HepG2 (cell line): ENCODE measurements around the gene PRXL2B. TPM values are rescaled to one million over a fixed set of nuclear protein-coding genes. Genes with fewer than 3 reads are reported as not detected.

ENCODE experiments used
- ARNTL ChIP-seq: sonication (generic); formaldehyde crosslinking; IDR thresholded peaks from 2 replicates; pipeline ENCODE4 v1.4.0; 2020; ENCODE audit warnings: mild to moderate bottlenecking, missing genetic modification reagents
- BRCA1 ChIP-seq: sonication (generic); formaldehyde crosslinking; IDR thresholded peaks from 2 replicates; pipeline ENCODE4 v1.4.0; 2020; ENCODE audit warnings: missing genetic modification reagents
- BRD4 ChIP-seq: sonication (generic); formaldehyde crosslinking; IDR thresholded peaks from 2 replicates; pipeline ENCODE4 v1.4.0; 2020; ENCODE audit warnings: missing genetic modification reagents
- EHMT2 ChIP-seq: fragments of 200-600 bp; sonication (generic); IDR thresholded peaks from 2 replicates; pipeline ENCODE4 v1.7.0; 2017; ENCODE audit warnings: antibody characterized with exemption, low read depth, low read length, borderline replicate concordance
- GATA4 ChIP-seq: sonication (generic); IDR thresholded peaks from 2 replicates; pipeline ENCODE4 v1.6.1; 2016; ENCODE audit warnings: antibody characterized with exemption, low read depth, borderline replicate concordance
- ISL2 ChIP-seq: sonication (generic); formaldehyde crosslinking; IDR thresholded peaks from 2 replicates; pipeline ENCODE4 v1.5.0; 2020; ENCODE audit warnings: missing genetic modification reagents
- MAZ ChIP-seq, 2 experiments: sonication (generic) in 1 of 2; formaldehyde crosslinking in 1 of 2; IDR thresholded peaks; 2 replicates each; pipeline versions ENCODE4 v1.5.0 to v1.6.1; 2012 to 2020; ENCODE audit warnings: low read depth in 2 of 2, mild to moderate bottlenecking in 2 of 2, borderline replicate concordance in 1 of 2, improper control_type of control experiment in 1 of 2, low read length in 1 of 2, missing genetic modification reagents in 1 of 2, moderate library complexity in 1 of 2
- NFYB ChIP-seq: sonication (generic); formaldehyde crosslinking; IDR thresholded peaks from 2 replicates; pipeline ENCODE4 v1.4.0; 2020; ENCODE audit warnings: missing genetic modification reagents
- SNAI1 ChIP-seq: sonication (generic); formaldehyde crosslinking; IDR thresholded peaks from 2 replicates; pipeline ENCODE4 v1.5.0; 2020; ENCODE audit warnings: mild to moderate bottlenecking, missing genetic modification reagents, borderline replicate concordance
- TOE1 ChIP-seq: sonication (generic); formaldehyde crosslinking; IDR thresholded peaks from 2 replicates; pipeline ENCODE4 v1.4.0; 2020; ENCODE audit warnings: mild to moderate bottlenecking, missing genetic modification reagents
- ZBTB20 ChIP-seq: sonication (generic); formaldehyde crosslinking; IDR thresholded peaks from 2 replicates; pipeline ENCODE4 v1.8.1; 2023; ENCODE audit warnings: missing genetic modification reagents, low read depth, mild to moderate bottlenecking, borderline replicate concordance
- ZNF20 ChIP-seq: sonication (generic); formaldehyde crosslinking; IDR thresholded peaks from 2 replicates; pipeline ENCODE4 v1.4.0; 2020; ENCODE audit warnings: mild to moderate bottlenecking, moderate library complexity, missing genetic modification reagents
- ZNF224 ChIP-seq: sonication (generic); formaldehyde crosslinking; IDR thresholded peaks from 2 replicates; pipeline ENCODE4 v1.5.0; 2020; ENCODE audit warnings: mild to moderate bottlenecking, missing genetic modification reagents
- ZNF441 ChIP-seq: sonication (generic); formaldehyde crosslinking; IDR thresholded peaks from 2 replicates; pipeline ENCODE4 v1.7.0; 2021; ENCODE audit warnings: missing genetic modification reagents, borderline replicate concordance
- ZNF549 ChIP-seq: sonication (generic); formaldehyde crosslinking; IDR thresholded peaks from 2 replicates; pipeline ENCODE4 v1.5.0; 2020; ENCODE audit warnings: missing genetic modification reagents
- ZNF652 ChIP-seq: IDR thresholded peaks from 2 replicates; pipeline ENCODE4 v1.6.1; 2016; ENCODE audit warnings: low read depth, borderline replicate concordance
- polyA plus RNA-seq, 8 experiments: library from polyadenylated mRNA; depleted of rRNA in 3 of 8; stranded (reverse) in 7 of 8; unstranded in 1 of 8; fragments of >200 nt; fragmentation: Illumina TruSeq in 4 of 8; extraction: Trizol in 4 of 8; gene quantifications; 2 replicates each; pipeline versions ENCODE4 v1.2.1 to v1.2.3, GENCODE V29; 2011 to 2016; ENCODE audit warnings: low read depth in 4 of 8, missing spikeins in 1 of 8, mixed read lengths in 1 of 8; ENCODE audit not compliant: insufficient read depth in 1 of 8
- total RNA-seq, 5 experiments: library from RNA; depleted of rRNA; stranded (reverse); fragments of >200 nt; fragmentation: Illumina TruSeq; extraction: Trizol; gene quantifications; 2 replicates each; pipeline ENCODE4 v1.2.3, GENCODE V29; 2016; ENCODE audit warnings: low read depth in 1 of 5
- TF ChIP-seq, protein P1 (sequence below): sonication (generic); formaldehyde crosslinking; conservative IDR thresholded peaks from 2 replicates; pipeline ENCODE4 v1.8.0; 2022; ENCODE audit warnings: low read depth, missing genetic modification reagents
- TF ChIP-seq, protein P2 (sequence below): sonication (generic); formaldehyde crosslinking; IDR thresholded peaks from 2 replicates; pipeline ENCODE4 v1.5.0; 2020; ENCODE audit warnings: missing genetic modification reagents
- TF ChIP-seq, protein P3 (sequence below): sonication (generic); formaldehyde crosslinking; IDR thresholded peaks from 2 replicates; pipeline ENCODE4 v1.5.0; 2020; ENCODE audit warnings: mild to moderate bottlenecking, missing genetic modification reagents
- TF ChIP-seq, protein P4 (sequence below): IDR thresholded peaks from 2 replicates; pipeline ENCODE4 v1.6.1; 2012; ENCODE audit warnings: low read length, improper control_type of control experiment

Gene PRXL2B
- total and polyA plus RNA-seq, 2 of the 13 experiments (the other 11 are each of a cell fraction or from before 2014, with no cell fraction given) = 16.8 to 22.1 TPM

DNA sequence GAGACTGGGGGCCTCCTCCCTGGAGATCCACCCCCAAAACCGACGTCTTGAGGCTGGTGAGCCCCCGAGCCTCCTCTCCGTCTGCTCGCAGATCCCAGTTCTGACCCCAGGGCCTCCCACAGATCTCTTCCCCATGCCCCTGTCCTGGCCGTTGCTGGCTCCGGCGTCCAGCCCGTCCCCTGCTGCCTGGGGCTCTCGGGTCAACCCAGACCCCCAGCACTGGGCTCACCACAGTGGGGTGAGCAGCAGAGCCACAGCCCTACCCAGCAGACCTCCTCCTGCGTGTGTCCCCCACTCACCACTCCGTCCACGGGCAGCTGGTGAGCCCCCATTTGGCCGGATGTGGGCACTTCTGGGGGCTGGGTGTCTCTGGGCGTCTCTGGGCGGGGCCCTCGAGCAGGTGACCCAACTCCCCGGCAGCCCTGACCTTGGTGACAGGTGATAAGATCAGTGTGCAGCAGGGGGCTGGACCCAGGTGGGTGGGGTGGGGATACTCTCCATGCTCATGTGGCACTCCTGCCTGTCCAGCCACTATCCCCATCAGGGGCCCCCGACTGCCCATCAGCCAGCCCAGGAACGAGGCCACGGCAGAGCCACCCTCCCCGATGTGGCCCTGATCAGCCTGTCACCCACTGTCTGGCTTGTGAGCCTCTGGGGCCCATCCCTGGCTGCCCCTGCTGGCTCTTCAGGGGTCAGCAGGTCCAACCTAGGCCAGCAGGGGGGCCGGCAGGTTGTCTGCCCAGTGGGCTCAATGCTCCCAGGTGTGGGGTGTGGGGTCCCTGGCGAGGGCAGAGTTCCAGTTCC, 29.7 kb upstream of the PRXL2B start (continued):
- no peak for TF ChIP-seq MAZ (IDR thresholded peaks at IDR 0.05; ENCODE audit: borderline replicate concordance, low read depth, low read length)
- peak; percentile 52; the same call in 1 of the 2 replicates for TF ChIP-seq MAZ (CRISPR knock-in tag; IDR thresholded peaks at IDR 0.05; ENCODE audit: low read depth)
- TF ChIP-seq ZNF549 = no peak
- TF ChIP-seq, protein P1, sequence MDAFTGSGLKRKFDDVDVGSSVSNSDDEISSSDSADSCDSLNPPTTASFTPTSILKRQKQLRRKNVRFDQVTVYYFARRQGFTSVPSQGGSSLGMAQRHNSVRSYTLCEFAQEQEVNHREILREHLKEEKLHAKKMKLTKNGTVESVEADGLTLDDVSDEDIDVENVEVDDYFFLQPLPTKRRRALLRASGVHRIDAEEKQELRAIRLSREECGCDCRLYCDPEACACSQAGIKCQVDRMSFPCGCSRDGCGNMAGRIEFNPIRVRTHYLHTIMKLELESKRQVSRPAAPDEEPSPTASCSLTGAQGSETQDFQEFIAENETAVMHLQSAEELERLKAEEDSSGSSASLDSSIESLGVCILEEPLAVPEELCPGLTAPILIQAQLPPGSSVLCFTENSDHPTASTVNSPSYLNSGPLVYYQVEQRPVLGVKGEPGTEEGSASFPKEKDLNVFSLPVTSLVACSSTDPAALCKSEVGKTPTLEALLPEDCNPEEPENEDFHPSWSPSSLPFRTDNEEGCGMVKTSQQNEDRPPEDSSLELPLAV (CRISPR knock-in tag) = no peak
- TF ChIP-seq ZNF224 (CRISPR knock-in tag) = no peak
- TF ChIP-seq BRD4 (CRISPR knock-in tag) = no peak
- TF ChIP-seq ARNTL (CRISPR knock-in tag) = peak; percentile 26; the same call in 1 of the 2 replicates
- TF ChIP-seq, protein P2, sequence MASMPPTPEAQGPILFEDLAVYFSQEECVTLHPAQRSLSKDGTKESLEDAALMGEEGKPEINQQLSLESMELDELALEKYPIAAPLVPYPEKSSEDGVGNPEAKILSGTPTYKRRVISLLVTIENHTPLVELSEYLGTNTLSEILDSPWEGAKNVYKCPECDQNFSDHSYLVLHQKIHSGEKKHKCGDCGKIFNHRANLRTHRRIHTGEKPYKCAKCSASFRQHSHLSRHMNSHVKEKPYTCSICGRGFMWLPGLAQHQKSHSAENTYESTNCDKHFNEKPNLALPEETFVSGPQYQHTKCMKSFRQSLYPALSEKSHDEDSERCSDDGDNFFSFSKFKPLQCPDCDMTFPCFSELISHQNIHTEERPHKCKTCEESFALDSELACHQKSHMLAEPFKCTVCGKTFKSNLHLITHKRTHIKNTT (CRISPR knock-in tag) = no peak
- TF ChIP-seq, protein P3, sequence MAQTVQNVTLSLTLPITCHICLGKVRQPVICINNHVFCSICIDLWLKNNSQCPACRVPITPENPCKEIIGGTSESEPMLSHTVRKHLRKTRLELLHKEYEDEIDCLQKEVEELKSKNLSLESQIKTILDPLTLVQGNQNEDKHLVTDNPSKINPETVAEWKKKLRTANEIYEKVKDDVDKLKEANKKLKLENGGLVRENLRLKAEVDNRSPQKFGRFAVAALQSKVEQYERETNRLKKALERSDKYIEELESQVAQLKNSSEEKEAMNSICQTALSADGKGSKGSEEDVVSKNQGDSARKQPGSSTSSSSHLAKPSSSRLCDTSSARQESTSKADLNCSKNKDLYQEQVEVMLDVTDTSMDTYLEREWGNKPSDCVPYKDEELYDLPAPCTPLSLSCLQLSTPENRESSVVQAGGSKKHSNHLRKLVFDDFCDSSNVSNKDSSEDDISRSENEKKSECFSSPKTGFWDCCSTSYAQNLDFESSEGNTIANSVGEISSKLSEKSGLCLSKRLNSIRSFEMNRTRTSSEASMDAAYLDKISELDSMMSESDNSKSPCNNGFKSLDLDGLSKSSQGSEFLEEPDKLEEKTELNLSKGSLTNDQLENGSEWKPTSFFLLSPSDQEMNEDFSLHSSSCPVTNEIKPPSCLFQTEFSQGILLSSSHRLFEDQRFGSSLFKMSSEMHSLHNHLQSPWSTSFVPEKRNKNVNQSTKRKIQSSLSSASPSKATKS = no peak
- TF ChIP-seq ZNF441 (CRISPR knock-in tag) = no peak
- TF ChIP-seq, protein P4, sequence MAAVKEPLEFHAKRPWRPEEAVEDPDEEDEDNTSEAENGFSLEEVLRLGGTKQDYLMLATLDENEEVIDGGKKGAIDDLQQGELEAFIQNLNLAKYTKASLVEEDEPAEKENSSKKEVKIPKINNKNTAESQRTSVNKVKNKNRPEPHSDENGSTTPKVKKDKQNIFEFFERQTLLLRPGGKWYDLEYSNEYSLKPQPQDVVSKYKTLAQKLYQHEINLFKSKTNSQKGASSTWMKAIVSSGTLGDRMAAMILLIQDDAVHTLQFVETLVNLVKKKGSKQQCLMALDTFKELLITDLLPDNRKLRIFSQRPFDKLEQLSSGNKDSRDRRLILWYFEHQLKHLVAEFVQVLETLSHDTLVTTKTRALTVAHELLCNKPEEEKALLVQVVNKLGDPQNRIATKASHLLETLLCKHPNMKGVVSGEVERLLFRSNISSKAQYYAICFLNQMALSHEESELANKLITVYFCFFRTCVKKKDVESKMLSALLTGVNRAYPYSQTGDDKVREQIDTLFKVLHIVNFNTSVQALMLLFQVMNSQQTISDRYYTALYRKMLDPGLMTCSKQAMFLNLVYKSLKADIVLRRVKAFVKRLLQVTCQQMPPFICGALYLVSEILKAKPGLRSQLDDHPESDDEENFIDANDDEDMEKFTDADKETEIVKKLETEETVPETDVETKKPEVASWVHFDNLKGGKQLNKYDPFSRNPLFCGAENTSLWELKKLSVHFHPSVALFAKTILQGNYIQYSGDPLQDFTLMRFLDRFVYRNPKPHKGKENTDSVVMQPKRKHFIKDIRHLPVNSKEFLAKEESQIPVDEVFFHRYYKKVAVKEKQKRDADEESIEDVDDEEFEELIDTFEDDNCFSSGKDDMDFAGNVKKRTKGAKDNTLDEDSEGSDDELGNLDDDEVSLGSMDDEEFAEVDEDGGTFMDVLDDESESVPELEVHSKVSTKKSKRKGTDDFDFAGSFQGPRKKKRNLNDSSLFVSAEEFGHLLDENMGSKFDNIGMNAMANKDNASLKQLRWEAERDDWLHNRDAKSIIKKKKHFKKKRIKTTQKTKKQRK = no peak
- no peak for TF ChIP-seq NFYB (CRISPR knock-in tag)
- no peak for TF ChIP-seq BRCA1 (CRISPR knock-in tag)
- TF ChIP-seq ZBTB20 (CRISPR knock-in tag) = no peak
- TF ChIP-seq GATA4 = no peak
- TF ChIP-seq ISL2 = no peak; the same call in 1 of the 2 replicates
- no peak for TF ChIP-seq EHMT2
- no peak for TF ChIP-seq ZNF20
- 0 out of 2 replicates have a peak, but pooled peaks have one; percentile 30 for TF ChIP-seq SNAI1 (CRISPR knock-in tag)
- no peak for TF ChIP-seq ZNF652 (CRISPR knock-in tag)
- TF ChIP-seq TOE1 (CRISPR knock-in tag) = no peak
